Measurements from ENCODE around the gene ZACN.

DNA sequence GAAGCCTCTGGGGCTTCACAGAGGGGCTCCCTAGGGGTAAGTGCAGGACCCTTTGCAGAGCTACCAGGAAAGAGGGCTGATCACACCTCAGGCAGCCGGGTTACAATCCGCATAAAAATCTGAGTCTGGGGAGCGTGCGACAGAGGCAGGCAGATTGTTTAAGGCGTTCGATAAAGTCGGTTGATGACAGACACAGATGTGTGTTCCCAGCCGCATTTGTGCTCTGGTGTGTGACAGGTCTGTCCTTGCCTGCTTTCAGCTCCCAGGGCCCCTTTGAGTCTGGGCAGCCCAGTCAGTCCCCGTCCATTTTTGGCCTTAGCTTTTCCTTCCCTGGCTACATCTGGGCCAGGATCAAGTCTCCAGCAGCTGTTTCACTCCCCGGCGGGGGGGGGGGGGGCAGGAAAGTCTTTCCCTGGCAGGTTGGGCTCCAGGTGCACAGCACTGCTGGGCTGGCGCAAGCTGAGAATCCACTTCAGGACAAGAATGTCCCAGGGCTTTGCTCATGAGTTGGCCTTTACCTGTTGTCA, 1.3 kb upstream of the ZACN start:
- TF ChIP-seq EZH2 (optimal IDR thresholded peaks at IDR 0.05; ENCODE audit: low read depth, low read length) = no peak
- TF ChIP-seq, protein P1, sequence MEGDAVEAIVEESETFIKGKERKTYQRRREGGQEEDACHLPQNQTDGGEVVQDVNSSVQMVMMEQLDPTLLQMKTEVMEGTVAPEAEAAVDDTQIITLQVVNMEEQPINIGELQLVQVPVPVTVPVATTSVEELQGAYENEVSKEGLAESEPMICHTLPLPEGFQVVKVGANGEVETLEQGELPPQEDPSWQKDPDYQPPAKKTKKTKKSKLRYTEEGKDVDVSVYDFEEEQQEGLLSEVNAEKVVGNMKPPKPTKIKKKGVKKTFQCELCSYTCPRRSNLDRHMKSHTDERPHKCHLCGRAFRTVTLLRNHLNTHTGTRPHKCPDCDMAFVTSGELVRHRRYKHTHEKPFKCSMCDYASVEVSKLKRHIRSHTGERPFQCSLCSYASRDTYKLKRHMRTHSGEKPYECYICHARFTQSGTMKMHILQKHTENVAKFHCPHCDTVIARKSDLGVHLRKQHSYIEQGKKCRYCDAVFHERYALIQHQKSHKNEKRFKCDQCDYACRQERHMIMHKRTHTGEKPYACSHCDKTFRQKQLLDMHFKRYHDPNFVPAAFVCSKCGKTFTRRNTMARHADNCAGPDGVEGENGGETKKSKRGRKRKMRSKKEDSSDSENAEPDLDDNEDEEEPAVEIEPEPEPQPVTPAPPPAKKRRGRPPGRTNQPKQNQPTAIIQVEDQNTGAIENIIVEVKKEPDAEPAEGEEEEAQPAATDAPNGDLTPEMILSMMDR (IDR thresholded peaks at IDR 0.05; ENCODE audit: low read length) = no peak
- no peak for TF ChIP-seq EZH2phosphoT487 (IDR thresholded peaks at IDR 0.05; ENCODE audit: low read length)

Measured in MM.1S (cell line).